GM23338 (cell line): Measurements from ENCODE around the gene ANTKMT. TPM values are rescaled to one million over a fixed set of nuclear protein-coding genes. Genes with fewer than 3 reads are reported as not detected.
A peak's percentile ranks its signal among the peaks of the same experiment; 100 is the strongest.

Experiments used
- ATAC-seq: fragments of 200-7000 bp; cut with Tn5 transposase; 3 replicates; pipeline ENCODE4 v1.9.1; 2020
- DNase-seq: peaks from one replicate; pipeline ENCODE4 v3.0.0-alpha.2; 2015; ENCODE audit warnings: low spot score
- H2AFZ ChIP-seq: fragments of 200-600 bp; sonication (generic); 2 replicates; pipeline ENCODE4 v1.8.0; 2016; ENCODE audit warnings: antibody characterized with exemption, mild to moderate bottlenecking, moderate library complexity
- H3F3A ChIP-seq: fragments of 200-600 bp; sonication (generic); replicated peaks from 2 replicates; pipeline ENCODE4 v1.8.0; 2017; ENCODE audit warnings: antibody characterized with exemption, mixed run types, low read depth
- H3K27ac ChIP-seq: fragments of 200-600 bp; sonication (generic); 2 replicates; pipeline ENCODE4 v1.6.1; 2016; ENCODE audit warnings: low read depth
- H3K27me3 ChIP-seq: fragments of 200-600 bp; sonication (generic); 2 replicates; pipeline ENCODE4 v1.8.0; 2016; ENCODE audit warnings: mild to moderate bottlenecking, mixed run types, moderate library complexity; ENCODE audit not compliant: insufficient read depth
- H3K36me3 ChIP-seq: fragments of 200-600 bp; sonication (generic); 2 replicates; pipeline ENCODE4 v1.8.0; 2016; ENCODE audit warnings: mild to moderate bottlenecking; ENCODE audit not compliant: insufficient read depth
- H3K4me1 ChIP-seq: fragments of 200-600 bp; sonication (generic); 2 replicates; pipeline ENCODE4 v1.8.0; 2016; ENCODE audit warnings: mild to moderate bottlenecking, moderate library complexity; ENCODE audit not compliant: insufficient read depth
- H3K4me2 ChIP-seq: fragments of 200-600 bp; sonication (generic); 2 replicates; pipeline ENCODE4 v1.7.1; 2017; ENCODE audit warnings: mixed run types
- H3K4me3 ChIP-seq: fragments of 200-600 bp; sonication (generic); 2 replicates; pipeline ENCODE4 v1.6.1; 2016; ENCODE audit warnings: mixed run types
- H3K79me2 ChIP-seq: fragments of 200-600 bp; sonication (generic); replicated peaks from 2 replicates; pipeline ENCODE4 v1.8.0; 2017; ENCODE audit warnings: mild to moderate bottlenecking; ENCODE audit not compliant: insufficient read depth
- H3K9me2 ChIP-seq: fragments of 200-600 bp; sonication (generic); 2 replicates; pipeline ENCODE4 v1.8.0; 2017; ENCODE audit not compliant: insufficient read depth
- H4K20me1 ChIP-seq: fragments of 200-600 bp; sonication (generic); replicated peaks from 2 replicates; pipeline ENCODE4 v1.8.0; 2017; ENCODE audit warnings: mild to moderate bottlenecking; ENCODE audit not compliant: insufficient read depth
- H3K27ac Mint-ChIP-seq: 2 replicates; pipeline ENCODE4 v1.8.0; 2020; ENCODE audit warnings: inconsistent platforms, mild to moderate bottlenecking, moderate library complexity, mixed read lengths
- H3K27me3 Mint-ChIP-seq: 3 replicates; pipeline ENCODE4 v1.8.0; 2022; ENCODE audit warnings: low read depth, mild to moderate bottlenecking, moderate library complexity, mixed read lengths, inconsistent platforms; ENCODE audit not compliant: insufficient read depth, poor library complexity
- H3K36me3 Mint-ChIP-seq: 3 replicates; pipeline ENCODE4 v1.8.0; 2021; ENCODE audit warnings: low read depth, mild to moderate bottlenecking, inconsistent platforms, moderate library complexity, mixed read lengths
- H3K4me1 Mint-ChIP-seq: 3 replicates; pipeline ENCODE4 v1.8.0; 2020; ENCODE audit warnings: mild to moderate bottlenecking, inconsistent platforms, mixed read lengths
- H3K4me3 Mint-ChIP-seq: 3 replicates; pipeline ENCODE4 v1.8.0; 2021; ENCODE audit warnings: moderate library complexity, mild to moderate bottlenecking, inconsistent platforms, mixed read lengths
- H3K9me3 Mint-ChIP-seq: 3 replicates; pipeline ENCODE4 v1.8.0; 2020; ENCODE audit warnings: moderate library complexity, mild to moderate bottlenecking, inconsistent platforms, mixed read lengths
- CREB1 ChIP-seq: fragments of 250-450 bp; sonication (Bioruptor Pico); IDR thresholded peaks from 2 replicates; pipeline ENCODE4 v1.5.0; 2020; ENCODE audit warnings: low read depth, mild to moderate bottlenecking, moderate library complexity
- JUNB ChIP-seq: IDR thresholded peaks from one replicate; pipeline ENCODE4 v1.6.1; 2016; ENCODE audit warnings: antibody characterized with exemption; ENCODE audit not compliant: unreplicated experiment
- POLR2AphosphoS5 ChIP-seq: IDR thresholded peaks from 2 replicates; pipeline ENCODE4 v1.6.1; 2016; ENCODE audit warnings: antibody characterized with exemption, low read depth
- polyA plus RNA-seq: library from polyadenylated mRNA; unstranded; fragments of >200 nt; fragmentation: Nextera tagmentation; extraction: Ambion mirVana; gene quantifications from 2 replicates; pipeline ENCODE4 v1.2.1, GENCODE V29; 2016
- total RNA-seq: library from RNA; depleted of rRNA; stranded (reverse); fragments of >200 nt; shearing (Covaris generic); gene quantifications from 2 replicates; pipeline ENCODE4 v1.2.3, GENCODE V29; 2014
- TF ChIP-seq, protein P1 (sequence below): IDR thresholded peaks from 2 replicates; pipeline ENCODE4 v1.6.1; 2016; ENCODE audit warnings: antibody characterized with exemption
- TF ChIP-seq, protein P2 (sequence below), 2 experiments: fragments of 200-600 bp in 1 of 2; sonication (generic) in 1 of 2; conservative IDR thresholded peaks; 2 replicates each; pipeline versions ENCODE4 v1.5.1 to v1.6.1; 2016 to 2017; ENCODE audit warnings: antibody characterized with exemption in 2 of 2, low read depth in 2 of 2, mild to moderate bottlenecking in 2 of 2, moderate library complexity in 1 of 2
- TF ChIP-seq, protein P3 (sequence below): IDR thresholded peaks from one replicate; pipeline ENCODE4 v1.6.1; 2018; ENCODE audit warnings: antibody characterized with exemption; ENCODE audit not compliant: unreplicated experiment

The ANTKMT gene
- total and polyA plus RNA-seq, 2 experiments from 2014 or later = 23.8 to 37.2 TPM

DNA sequence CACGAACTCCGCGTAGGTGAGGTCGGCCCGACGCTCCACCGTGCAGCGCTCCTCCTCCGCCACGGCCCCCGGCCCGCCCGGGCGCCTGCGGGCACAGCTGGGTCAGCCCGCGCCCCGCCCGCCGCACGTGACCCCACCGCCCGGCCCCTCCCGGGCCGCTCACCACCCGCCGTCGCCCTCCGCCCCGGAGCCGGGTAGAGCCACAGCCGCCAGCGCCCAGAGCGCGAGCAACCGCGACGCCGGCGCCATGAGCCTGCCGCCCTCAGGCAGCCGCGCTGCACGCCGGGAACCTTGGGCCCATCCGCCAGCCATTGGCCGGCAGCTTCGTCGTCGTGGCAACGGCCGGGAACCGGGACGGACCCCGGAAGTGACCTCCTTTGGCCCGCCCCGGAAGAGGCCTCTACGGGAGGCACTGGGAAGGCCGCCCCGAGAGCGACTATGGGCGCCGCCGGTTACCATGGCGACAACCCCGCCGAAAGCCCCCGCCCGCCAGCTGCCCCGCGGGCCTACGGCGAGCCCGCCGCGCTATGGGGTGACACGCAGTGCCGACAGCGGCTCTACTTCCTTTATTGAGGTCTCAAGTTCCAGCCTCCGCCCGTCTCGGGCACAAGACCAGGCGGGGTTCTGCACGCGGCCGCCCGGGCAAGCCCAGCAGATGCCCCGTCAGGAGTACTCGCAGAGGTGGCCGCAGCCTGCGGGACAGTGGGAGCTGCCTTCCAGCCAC, 36.7 kb upstream of the ANTKMT start, which contains the start of gene JMJD8:
JMJD8 (minus strand) TSS at position 264 of the 724 bp plus-strand sequence; CDS start at position 249, 15 bp downstream.
- peak within 1 kb of the TSS; percentile 84 for H3K4me2 ChIP-seq
- peak within 1 kb of the TSS; percentile 59; the same call in 1 of the 2 replicates for H3K27ac ChIP-seq
- H3K27ac Mint-ChIP-seq = 0 out of 2 replicates have a peak within 1 kb of the TSS, but pooled peaks have one; percentile 23
- H3K36me3 Mint-ChIP-seq = peaks cover 34% of the 10 kb centered on the region
- H3K4me3 ChIP-seq = peak within 1 kb of the TSS; percentile 72
- peaks cover 9% of the 10 kb centered on the region; the same call in 1 of the 2 replicates for H3K79me2 ChIP-seq
- peak within 1 kb of the TSS; percentile 84 for H3K4me3 Mint-ChIP-seq
- no peaks in the 10 kb centered on the region for H3K27me3 ChIP-seq
- peaks cover 5% of the 10 kb centered on the region; the same call in 1 of the 2 replicates for H3K4me1 ChIP-seq
- TF ChIP-seq CREB1 (CRISPR knock-in tag) (peak; percentile 89), POLR2AphosphoS5 (peak; percentile 86)
- TF ChIP-seq, protein P1, sequence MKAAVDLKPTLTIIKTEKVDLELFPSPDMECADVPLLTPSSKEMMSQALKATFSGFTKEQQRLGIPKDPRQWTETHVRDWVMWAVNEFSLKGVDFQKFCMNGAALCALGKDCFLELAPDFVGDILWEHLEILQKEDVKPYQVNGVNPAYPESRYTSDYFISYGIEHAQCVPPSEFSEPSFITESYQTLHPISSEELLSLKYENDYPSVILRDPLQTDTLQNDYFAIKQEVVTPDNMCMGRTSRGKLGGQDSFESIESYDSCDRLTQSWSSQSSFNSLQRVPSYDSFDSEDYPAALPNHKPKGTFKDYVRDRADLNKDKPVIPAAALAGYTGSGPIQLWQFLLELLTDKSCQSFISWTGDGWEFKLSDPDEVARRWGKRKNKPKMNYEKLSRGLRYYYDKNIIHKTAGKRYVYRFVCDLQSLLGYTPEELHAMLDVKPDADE = 0 out of 2 replicates have a peak, but pooled peaks have one; percentile 48
- TF ChIP-seq, protein P2, sequence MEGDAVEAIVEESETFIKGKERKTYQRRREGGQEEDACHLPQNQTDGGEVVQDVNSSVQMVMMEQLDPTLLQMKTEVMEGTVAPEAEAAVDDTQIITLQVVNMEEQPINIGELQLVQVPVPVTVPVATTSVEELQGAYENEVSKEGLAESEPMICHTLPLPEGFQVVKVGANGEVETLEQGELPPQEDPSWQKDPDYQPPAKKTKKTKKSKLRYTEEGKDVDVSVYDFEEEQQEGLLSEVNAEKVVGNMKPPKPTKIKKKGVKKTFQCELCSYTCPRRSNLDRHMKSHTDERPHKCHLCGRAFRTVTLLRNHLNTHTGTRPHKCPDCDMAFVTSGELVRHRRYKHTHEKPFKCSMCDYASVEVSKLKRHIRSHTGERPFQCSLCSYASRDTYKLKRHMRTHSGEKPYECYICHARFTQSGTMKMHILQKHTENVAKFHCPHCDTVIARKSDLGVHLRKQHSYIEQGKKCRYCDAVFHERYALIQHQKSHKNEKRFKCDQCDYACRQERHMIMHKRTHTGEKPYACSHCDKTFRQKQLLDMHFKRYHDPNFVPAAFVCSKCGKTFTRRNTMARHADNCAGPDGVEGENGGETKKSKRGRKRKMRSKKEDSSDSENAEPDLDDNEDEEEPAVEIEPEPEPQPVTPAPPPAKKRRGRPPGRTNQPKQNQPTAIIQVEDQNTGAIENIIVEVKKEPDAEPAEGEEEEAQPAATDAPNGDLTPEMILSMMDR (conservative IDR thresholded peaks at IDR 0.05; ENCODE audit: low read depth in 2 of 2) = no peak
- DNase-seq = peak; percentile 97
- peaks cover 19% of the 10 kb centered on the region for H3K27me3 Mint-ChIP-seq
- no peaks in the 10 kb centered on the region; the same call in 1 of the 3 replicates for H3K9me3 Mint-ChIP-seq
- no peaks in the 10 kb centered on the region for H3K9me2 ChIP-seq
- peaks cover 24% of the 10 kb centered on the region for H3F3A ChIP-seq
- no peak within 1 kb of the TSS for H2AFZ ChIP-seq
- H3K4me1 Mint-ChIP-seq = peaks cover 17% of the 10 kb centered on the region
- H3K36me3 ChIP-seq = no peaks in the 10 kb centered on the region; the same call in 1 of the 2 replicates
- H4K20me1 ChIP-seq = peaks cover 14% of the 10 kb centered on the region; the same call in 1 of the 2 replicates
- ATAC-seq = peak; percentile 68

DNA sequence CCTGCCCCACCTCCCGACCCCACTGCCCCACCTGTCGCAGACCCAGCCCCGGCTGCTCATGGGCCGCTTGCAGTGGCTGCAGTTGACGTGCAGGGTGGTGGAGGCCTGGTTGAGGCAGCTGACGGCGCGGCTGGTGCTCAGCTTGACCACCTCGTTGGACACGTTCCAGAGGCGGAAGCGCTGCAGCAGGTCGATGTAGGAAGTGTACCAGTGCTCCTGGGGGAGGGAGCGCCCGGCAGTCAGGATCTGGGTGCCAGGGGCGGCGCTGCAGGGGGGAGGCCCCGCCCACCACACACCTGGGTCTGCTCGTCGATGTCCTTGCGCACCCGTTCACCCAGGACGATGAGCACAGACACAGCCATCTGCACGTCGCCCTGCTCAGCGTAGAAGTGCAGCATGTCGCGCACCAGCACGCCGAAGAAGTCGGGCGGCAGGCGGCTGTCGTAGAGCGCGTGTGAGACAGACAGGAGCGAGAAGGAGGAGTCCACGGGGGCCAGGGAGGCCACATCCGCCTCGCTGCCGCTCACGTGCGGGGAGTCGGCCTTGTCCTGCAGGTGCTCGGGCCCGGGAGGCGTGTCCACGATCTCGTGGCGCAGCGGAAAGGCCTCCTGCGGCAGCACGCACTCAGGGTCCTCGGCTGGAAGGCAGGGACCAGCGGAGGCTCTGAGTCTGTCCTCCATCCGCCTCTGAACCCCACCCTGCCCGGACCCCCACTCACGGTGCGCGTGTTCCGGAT, 35.8 kb upstream of the ANTKMT start:
- H3K9me3 Mint-ChIP-seq = no peaks in the 10 kb centered on the region; the same call in 2 of the 3 replicates
- H3K9me2 ChIP-seq = no peaks in the 10 kb centered on the region
- peaks cover 5% of the 10 kb centered on the region; the same call in 1 of the 2 replicates for H3K4me1 ChIP-seq
- peaks cover 15% of the 10 kb centered on the region for H3K4me1 Mint-ChIP-seq
- no peak overlapping the region for H3K4me2 ChIP-seq
- no peaks in the 10 kb centered on the region; the same call in 1 of the 2 replicates for H3K36me3 ChIP-seq
- H3K27ac ChIP-seq = no peak overlapping the region
- H3K4me3 ChIP-seq = no peak overlapping the region
- no peak for DNase-seq
- peaks cover 20% of the 10 kb centered on the region for H3K27me3 Mint-ChIP-seq
- ATAC-seq = no peak
- no peak overlapping the region for H3K4me3 Mint-ChIP-seq
- H3K36me3 Mint-ChIP-seq = peaks cover 34% of the 10 kb centered on the region
- no peaks in the 10 kb centered on the region for H3K27me3 ChIP-seq
- H4K20me1 ChIP-seq = peaks cover 14% of the 10 kb centered on the region; the same call in 1 of the 2 replicates
- peaks cover 9% of the 10 kb centered on the region; the same call in 1 of the 2 replicates for H3K79me2 ChIP-seq
- H3F3A ChIP-seq = peaks cover 24% of the 10 kb centered on the region
- H2AFZ ChIP-seq = no peak overlapping the region
- no peak overlapping the region for H3K27ac Mint-ChIP-seq
- TF ChIP-seq, protein P3, sequence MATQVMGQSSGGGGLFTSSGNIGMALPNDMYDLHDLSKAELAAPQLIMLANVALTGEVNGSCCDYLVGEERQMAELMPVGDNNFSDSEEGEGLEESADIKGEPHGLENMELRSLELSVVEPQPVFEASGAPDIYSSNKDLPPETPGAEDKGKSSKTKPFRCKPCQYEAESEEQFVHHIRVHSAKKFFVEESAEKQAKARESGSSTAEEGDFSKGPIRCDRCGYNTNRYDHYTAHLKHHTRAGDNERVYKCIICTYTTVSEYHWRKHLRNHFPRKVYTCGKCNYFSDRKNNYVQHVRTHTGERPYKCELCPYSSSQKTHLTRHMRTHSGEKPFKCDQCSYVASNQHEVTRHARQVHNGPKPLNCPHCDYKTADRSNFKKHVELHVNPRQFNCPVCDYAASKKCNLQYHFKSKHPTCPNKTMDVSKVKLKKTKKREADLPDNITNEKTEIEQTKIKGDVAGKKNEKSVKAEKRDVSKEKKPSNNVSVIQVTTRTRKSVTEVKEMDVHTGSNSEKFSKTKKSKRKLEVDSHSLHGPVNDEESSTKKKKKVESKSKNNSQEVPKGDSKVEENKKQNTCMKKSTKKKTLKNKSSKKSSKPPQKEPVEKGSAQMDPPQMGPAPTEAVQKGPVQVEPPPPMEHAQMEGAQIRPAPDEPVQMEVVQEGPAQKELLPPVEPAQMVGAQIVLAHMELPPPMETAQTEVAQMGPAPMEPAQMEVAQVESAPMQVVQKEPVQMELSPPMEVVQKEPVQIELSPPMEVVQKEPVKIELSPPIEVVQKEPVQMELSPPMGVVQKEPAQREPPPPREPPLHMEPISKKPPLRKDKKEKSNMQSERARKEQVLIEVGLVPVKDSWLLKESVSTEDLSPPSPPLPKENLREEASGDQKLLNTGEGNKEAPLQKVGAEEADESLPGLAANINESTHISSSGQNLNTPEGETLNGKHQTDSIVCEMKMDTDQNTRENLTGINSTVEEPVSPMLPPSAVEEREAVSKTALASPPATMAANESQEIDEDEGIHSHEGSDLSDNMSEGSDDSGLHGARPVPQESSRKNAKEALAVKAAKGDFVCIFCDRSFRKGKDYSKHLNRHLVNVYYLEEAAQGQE = no peak
- TF ChIP-seq JUNB = no peak
- TF ChIP-seq CREB1 (CRISPR knock-in tag) = no peak
- TF ChIP-seq, protein P1 = no peak
